Brain microvascular endothelial cell (primary cell): ENCODE measurements around the gene GSTCD.

ENCODE experiments used
- DNase-seq: peaks from one replicate; pipeline ENCODE4 v3.0.0-alpha.2; 2020
- H3K27ac ChIP-seq: fragments of 250-450 bp; sonication (Bioruptor Pico); 2 replicates; pipeline ENCODE4 v1.5.1; 2020; ENCODE audit warnings: mild to moderate bottlenecking, moderate library complexity
- H3K27me3 ChIP-seq: fragments of 250-450 bp; sonication (Bioruptor Pico); replicated peaks from 2 replicates; pipeline ENCODE4 v1.5.1; 2020; ENCODE audit warnings: mild to moderate bottlenecking
- H3K36me3 ChIP-seq: fragments of 250-450 bp; sonication (Bioruptor Pico); replicated peaks from 2 replicates; pipeline ENCODE4 v1.5.1; 2020; ENCODE audit warnings: mild to moderate bottlenecking
- H3K4me3 ChIP-seq: 2 replicates; pipeline ENCODE4 v1.5.1; 2011; ENCODE audit warnings: low read depth, mild to moderate bottlenecking, control low read depth, low read length, moderate library complexity
- CTCF ChIP-seq: IDR thresholded peaks from 2 replicates; pipeline ENCODE4 v1.5.1; 2011; ENCODE audit warnings: low read depth, mild to moderate bottlenecking, moderate library complexity, low read length, control low read depth, inconsistent platforms; ENCODE audit errors: missing control alignments
- in situ Hi-C: cut with HindIII; loops from 2 replicates; pipeline ENCODE4 v1.10.0; 2017; ENCODE audit warnings: low sequenced_read_pairs, low pct_ligation_motif_present

Gene GSTCD

GRCh38 chr4:105831189-105831588, 122.6 kb downstream of the GSTCD start:
- in situ Hi-C loops = no loop called here
- no peak overlapping the region for H3K4me3 ChIP-seq
- DNase-seq = no peak

DNA sequence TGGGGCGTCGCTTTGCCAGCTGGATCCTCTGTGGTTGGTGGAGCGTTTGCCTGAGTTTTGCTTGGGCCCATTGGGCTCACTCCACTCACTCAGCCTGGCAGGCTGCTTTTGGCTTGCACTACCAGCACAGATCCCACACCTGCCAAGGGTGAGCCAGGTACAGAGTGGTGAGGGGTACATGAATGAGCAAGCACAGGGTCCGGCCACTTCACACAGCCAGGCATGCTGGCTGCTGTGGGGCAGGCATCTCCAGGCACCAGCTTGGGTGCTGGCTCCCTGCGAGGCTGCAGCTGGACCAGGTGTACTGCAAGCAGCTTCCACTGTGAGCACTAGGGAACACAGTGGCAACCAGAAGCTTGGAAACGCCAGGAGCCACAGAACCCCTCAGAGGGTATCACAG, 126.6 kb downstream of the GSTCD start:
- H3K27me3 ChIP-seq = no peaks in the 10 kb centered on the region
- TF ChIP-seq CTCF = no peak
- H3K36me3 ChIP-seq = no peaks in the 10 kb centered on the region
- H3K4me3 ChIP-seq = no peak overlapping the region
- in situ Hi-C loops = no loop called here
- H3K27ac ChIP-seq = no peak overlapping the region
- no peak for DNase-seq

More at GRCh38 chr4:105831189-105831588, 122.6 kb downstream of the GSTCD start:
- H3K36me3 ChIP-seq = no peaks in the 10 kb centered on the region
- no peak for TF ChIP-seq CTCF
- H3K27me3 ChIP-seq = no peaks in the 10 kb centered on the region
- H3K27ac ChIP-seq = no peak overlapping the region

GRCh38 chr4:105836537-105836936, 128.0 kb downstream of the GSTCD start:
- in situ Hi-C loops = no loop called here
- no peaks in the 10 kb centered on the region for H3K27me3 ChIP-seq

DNA sequence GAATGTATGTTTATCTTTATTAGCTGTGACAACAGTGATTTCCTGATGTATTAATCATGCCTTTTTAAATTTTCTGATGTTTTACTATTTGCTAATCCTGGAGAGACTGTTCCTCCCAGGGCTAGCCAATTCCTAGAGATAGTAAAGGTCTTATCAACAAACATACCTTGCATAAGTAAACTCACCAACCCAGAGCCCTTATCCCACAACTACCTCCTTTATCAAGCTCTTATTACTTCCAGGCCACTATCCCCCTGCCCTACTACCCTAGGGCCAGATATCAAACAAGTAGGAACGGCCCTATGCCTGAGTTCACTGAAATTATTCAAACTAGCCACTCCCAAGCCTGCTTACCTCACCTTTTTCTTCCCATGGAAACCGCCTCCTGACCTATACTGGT, 128.5 kb downstream of the GSTCD start:
- no peak overlapping the region for H3K4me3 ChIP-seq
- TF ChIP-seq CTCF = no peak
- H3K27ac ChIP-seq = no peak overlapping the region
- H3K27me3 ChIP-seq = no peaks in the 10 kb centered on the region
- DNase-seq = no peak
- H3K36me3 ChIP-seq = no peaks in the 10 kb centered on the region
- in situ Hi-C loops = no loop called here

More at GRCh38 chr4:105836537-105836936, 128.0 kb downstream of the GSTCD start:
- DNase-seq = no peak
- H3K4me3 ChIP-seq = no peak overlapping the region
- no peaks in the 10 kb centered on the region for H3K36me3 ChIP-seq
- no peak for TF ChIP-seq CTCF
- no peak overlapping the region for H3K27ac ChIP-seq

DNA sequence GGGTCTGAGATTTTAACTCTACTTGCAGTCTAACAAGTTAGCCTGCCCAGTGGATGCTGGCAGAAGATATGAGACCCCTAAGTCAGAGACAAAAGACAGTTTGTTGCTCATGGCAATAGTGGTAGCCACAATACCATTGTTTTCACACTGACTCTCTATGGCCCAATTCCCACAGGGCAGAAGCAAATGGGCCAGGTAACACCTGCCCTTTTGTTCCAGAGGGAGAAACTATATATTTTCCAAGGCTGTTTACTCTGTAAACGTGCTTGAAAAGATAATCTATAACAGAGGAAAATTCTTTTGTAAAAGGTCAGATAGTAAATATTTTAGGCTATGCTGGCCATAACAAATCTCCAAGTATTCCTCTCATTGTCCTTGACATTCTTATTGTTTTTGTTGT, 129.5 kb downstream of the GSTCD start:
- H3K27me3 ChIP-seq = no peaks in the 10 kb centered on the region
- H3K27ac ChIP-seq = no peak overlapping the region
- TF ChIP-seq CTCF = no peak
- in situ Hi-C loops = no loop called here
- no peaks in the 10 kb centered on the region for H3K36me3 ChIP-seq
- no peak for DNase-seq
- no peak overlapping the region for H3K4me3 ChIP-seq

GRCh38 chr4:105840426-105841174, 132.0 kb downstream of the GSTCD start:
- no peak for DNase-seq
- H3K27me3 ChIP-seq = no peaks in the 10 kb centered on the region
- no peak for TF ChIP-seq CTCF
- no peak overlapping the region for H3K4me3 ChIP-seq
- H3K27ac ChIP-seq = no peak overlapping the region
- no peaks in the 10 kb centered on the region for H3K36me3 ChIP-seq
- in situ Hi-C loops = no loop called here
